Fibroblast of lung (primary cell): ENCODE results near the gene UIMC1. TPM values are rescaled to one million over a fixed set of nuclear protein-coding genes. Genes with fewer than 3 reads are reported as not detected.

Experiments used
- DNase-seq, 2 donors: peaks; one replicate each; pipeline versions ENCODE4 v3.0.0 to v3.0.0-alpha.2; 2010; ENCODE audit warnings: low read depth in 2 of 2
- H2AFZ ChIP-seq: 2 replicates; pipeline ENCODE4 v1.5.1; 2012; ENCODE audit warnings: low read length, control low read depth, inconsistent platforms
- H3K27ac ChIP-seq: 2 replicates; pipeline ENCODE4 v1.5.1; 2011; ENCODE audit warnings: low read length, control low read depth; ENCODE audit not compliant: insufficient read depth
- H3K27me3 ChIP-seq: 2 replicates; pipeline ENCODE4 v1.5.1; 2011; ENCODE audit warnings: mild to moderate bottlenecking, low read length; ENCODE audit not compliant: control insufficient read depth, insufficient read depth
- H3K36me3 ChIP-seq: 2 replicates; pipeline ENCODE4 v1.5.1; 2011; ENCODE audit warnings: low read length; ENCODE audit not compliant: control insufficient read depth, insufficient read depth
- H3K4me1 ChIP-seq: 2 replicates; pipeline ENCODE4 v1.5.1; 2011; ENCODE audit warnings: low read length; ENCODE audit not compliant: control insufficient read depth, insufficient read depth; ENCODE audit errors: extremely low read depth
- H3K4me2 ChIP-seq: 2 replicates; pipeline ENCODE4 v1.5.1; 2011; ENCODE audit warnings: low read length, control low read depth; ENCODE audit not compliant: insufficient read depth; ENCODE audit errors: extremely low read depth
- H3K4me3 ChIP-seq, 4 experiments: fragments of 200-600 bp in 1 of 4; sonication (generic) in 1 of 4; replicated peaks in 1 of 4; 2 replicates each; pipeline ENCODE4 v1.5.1; 2011 to 2016; ENCODE audit warnings: low read length in 4 of 4, low read depth in 3 of 4, mild to moderate bottlenecking in 3 of 4, control low read depth in 2 of 4, inconsistent platforms in 1 of 4, mixed read lengths in 1 of 4; ENCODE audit not compliant: insufficient read depth in 1 of 4; ENCODE audit errors: control extremely low read depth in 1 of 4
- H3K79me2 ChIP-seq: 2 replicates; pipeline ENCODE4 v1.5.1; 2012; ENCODE audit warnings: mild to moderate bottlenecking, low read length, inconsistent platforms; ENCODE audit not compliant: control insufficient read depth, insufficient read depth
- H3K9ac ChIP-seq: 2 replicates; pipeline ENCODE4 v1.5.1; 2011; ENCODE audit warnings: mild to moderate bottlenecking, low read length, control low read depth; ENCODE audit not compliant: insufficient read depth
- H3K9me3 ChIP-seq: 2 replicates; pipeline ENCODE4 v1.5.1; 2012; ENCODE audit warnings: low read depth, low read length; ENCODE audit not compliant: control insufficient read depth, insufficient read depth
- H4K20me1 ChIP-seq: 2 replicates; pipeline ENCODE4 v1.5.1; 2011; ENCODE audit warnings: low read length; ENCODE audit not compliant: control insufficient read depth, insufficient read depth; ENCODE audit errors: extremely low read depth
- EZH2 ChIP-seq: IDR thresholded peaks from 2 replicates; pipeline ENCODE4 v1.5.1; 2012; ENCODE audit warnings: low read length, control low read depth, mild to moderate bottlenecking; ENCODE audit errors: missing control alignments
- polyA plus RNA-seq, 2 donors: library from polyadenylated mRNA; depleted of rRNA in 1 of 2; stranded (reverse) in 1 of 2; unstranded in 1 of 2; fragments of >200 nt; gene quantifications; 2 replicates each; pipeline ENCODE4 v1.2.1, GENCODE V29; 2011 to 2012; ENCODE audit warnings: missing spikeins in 1 of 2
- total RNA-seq: library from RNA; depleted of rRNA; stranded (reverse); fragments of >200 nt; gene quantifications from 2 replicates; pipeline ENCODE4 v1.2.1, GENCODE V29; 2014
- TF ChIP-seq, protein P1 (sequence below), 2 donors: IDR thresholded peaks in 1 of 2; conservative IDR thresholded peaks in 1 of 2; 1 replicate in 1 of 2; 2 replicates in 1 of 2; pipeline ENCODE4 v1.5.1; 2011 to 2012; ENCODE audit warnings: low read length in 2 of 2, control low read depth in 1 of 2, inconsistent platforms in 1 of 2, low read depth in 1 of 2, mild to moderate bottlenecking in 1 of 2

Gene UIMC1
- total and polyA plus RNA-seq, 2 donors (not counting 1 experiment from before 2014, with no cell fraction given): 19.4 to 36.7 TPM

DNA sequence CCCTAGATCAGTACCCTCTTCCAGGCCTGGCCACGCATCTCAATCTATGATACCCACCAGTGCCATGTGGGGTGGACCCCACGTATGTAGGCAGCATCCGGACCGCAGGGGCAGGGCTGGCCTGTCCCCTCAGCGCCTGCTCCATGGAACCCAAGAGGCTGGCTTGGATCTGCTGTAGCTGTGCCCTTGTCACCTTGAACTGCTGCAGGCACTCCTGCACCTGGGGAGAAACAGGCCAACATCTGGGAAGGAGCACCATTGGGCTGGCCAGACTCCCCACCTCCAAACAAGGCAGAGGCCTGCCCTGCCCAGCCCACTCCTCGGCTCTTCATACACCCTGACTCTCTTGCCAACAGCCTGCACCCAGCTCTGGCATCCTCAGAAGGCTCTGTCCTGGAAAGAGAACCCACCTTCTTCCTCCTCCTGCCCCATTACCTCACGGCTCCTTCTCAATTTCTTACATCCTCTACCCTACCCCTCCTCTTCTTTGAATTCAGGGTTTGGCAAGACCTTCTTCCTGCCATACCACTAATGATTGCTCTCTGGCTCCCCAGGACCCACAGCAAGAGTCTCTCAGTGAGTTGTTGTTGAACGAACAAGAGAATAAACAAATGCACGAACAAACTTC is 115.1 kb downstream of the UIMC1 start:
- no peak overlapping the region for H3K9ac ChIP-seq
- peaks cover 16% of the 10 kb centered on the region for H3K27me3 ChIP-seq
- H3K9me3 ChIP-seq: no peaks in the 10 kb centered on the region
- no peaks in the 10 kb centered on the region for H3K36me3 ChIP-seq
- H3K79me2 ChIP-seq: no peaks in the 10 kb centered on the region
- H3K4me1 ChIP-seq: no peaks in the 10 kb centered on the region
- no peak overlapping the region for H3K4me2 ChIP-seq
- H3K27ac ChIP-seq: no peak overlapping the region
- no peak overlapping the region for H3K4me3 ChIP-seq
- no peaks in the 10 kb centered on the region for H4K20me1 ChIP-seq
- TF ChIP-seq, protein P1, sequence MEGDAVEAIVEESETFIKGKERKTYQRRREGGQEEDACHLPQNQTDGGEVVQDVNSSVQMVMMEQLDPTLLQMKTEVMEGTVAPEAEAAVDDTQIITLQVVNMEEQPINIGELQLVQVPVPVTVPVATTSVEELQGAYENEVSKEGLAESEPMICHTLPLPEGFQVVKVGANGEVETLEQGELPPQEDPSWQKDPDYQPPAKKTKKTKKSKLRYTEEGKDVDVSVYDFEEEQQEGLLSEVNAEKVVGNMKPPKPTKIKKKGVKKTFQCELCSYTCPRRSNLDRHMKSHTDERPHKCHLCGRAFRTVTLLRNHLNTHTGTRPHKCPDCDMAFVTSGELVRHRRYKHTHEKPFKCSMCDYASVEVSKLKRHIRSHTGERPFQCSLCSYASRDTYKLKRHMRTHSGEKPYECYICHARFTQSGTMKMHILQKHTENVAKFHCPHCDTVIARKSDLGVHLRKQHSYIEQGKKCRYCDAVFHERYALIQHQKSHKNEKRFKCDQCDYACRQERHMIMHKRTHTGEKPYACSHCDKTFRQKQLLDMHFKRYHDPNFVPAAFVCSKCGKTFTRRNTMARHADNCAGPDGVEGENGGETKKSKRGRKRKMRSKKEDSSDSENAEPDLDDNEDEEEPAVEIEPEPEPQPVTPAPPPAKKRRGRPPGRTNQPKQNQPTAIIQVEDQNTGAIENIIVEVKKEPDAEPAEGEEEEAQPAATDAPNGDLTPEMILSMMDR (conservative IDR thresholded peaks at IDR 0.05 in 1 of 2, IDR thresholded peaks at IDR 0.05 in 1 of 2; ENCODE audit: low read depth in 1 of 2, low read length in 2 of 2): no peak
- TF ChIP-seq EZH2: no peak
- H2AFZ ChIP-seq: no peak overlapping the region
- no peak for DNase-seq

DNA sequence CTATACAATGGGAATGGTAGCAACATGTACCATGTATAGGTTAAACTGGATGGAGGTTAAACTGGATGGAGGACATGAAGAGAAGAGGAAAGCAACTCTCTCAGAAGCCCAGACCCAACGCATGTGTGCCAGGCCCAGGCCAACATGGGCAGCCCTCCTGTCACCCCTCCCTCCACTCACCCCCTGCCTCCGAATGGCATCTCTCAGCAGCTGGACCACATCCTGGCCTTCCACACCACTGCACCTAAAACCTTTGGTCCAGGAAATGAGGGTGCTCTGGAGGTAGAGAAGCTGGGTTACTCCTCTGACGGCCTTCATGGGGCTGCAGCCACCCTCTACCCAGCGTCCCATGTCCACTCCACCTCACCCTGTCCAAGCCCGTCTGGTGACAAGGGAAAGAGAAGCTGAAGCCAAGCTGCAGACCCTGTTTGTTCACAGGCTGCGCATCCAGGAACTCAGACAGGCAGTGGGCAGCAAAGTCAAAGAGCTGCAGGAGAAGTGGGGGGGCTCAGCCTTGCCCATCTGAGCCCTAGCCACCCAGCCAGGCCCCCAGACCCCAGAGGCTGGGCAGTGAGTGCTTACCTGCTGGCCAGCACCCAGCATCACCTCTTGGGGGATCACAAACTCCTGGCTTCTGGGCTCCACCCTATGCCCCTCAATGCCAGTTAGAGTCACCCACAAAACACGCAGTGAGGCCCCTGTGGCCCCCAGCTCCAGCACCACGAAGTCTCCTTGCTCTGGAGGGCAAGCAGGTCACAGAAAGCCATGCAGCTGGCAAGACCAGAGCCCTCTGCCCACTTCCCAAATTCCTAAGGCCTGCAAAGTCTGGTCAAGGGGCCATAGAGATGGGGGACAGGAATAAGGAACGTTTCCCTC is 115.9 kb downstream of the UIMC1 start:
- Histone ChIP-seq H4K20me1 (no peaks in the 10 kb centered on the region), H3K4me2 (no peak overlapping the region), H3K9me3 (no peaks in the 10 kb centered on the region), H3K4me1 (no peaks in the 10 kb centered on the region), H2AFZ (no peak overlapping the region), H3K27me3 (peaks cover 16% of the 10 kb centered on the region), H3K27ac (no peak overlapping the region), H3K36me3 (no peaks in the 10 kb centered on the region), H3K4me3 (no peak overlapping the region), H3K79me2 (no peaks in the 10 kb centered on the region), H3K9ac (no peak overlapping the region)
- no peak for DNase-seq
- TF ChIP-seq, protein P1 (conservative IDR thresholded peaks at IDR 0.05 in 1 of 2, IDR thresholded peaks at IDR 0.05 in 1 of 2; ENCODE audit: low read depth in 1 of 2, low read length in 2 of 2): no peak
- no peak for TF ChIP-seq EZH2
